ENCODE results near the gene ASB15.

DNA sequence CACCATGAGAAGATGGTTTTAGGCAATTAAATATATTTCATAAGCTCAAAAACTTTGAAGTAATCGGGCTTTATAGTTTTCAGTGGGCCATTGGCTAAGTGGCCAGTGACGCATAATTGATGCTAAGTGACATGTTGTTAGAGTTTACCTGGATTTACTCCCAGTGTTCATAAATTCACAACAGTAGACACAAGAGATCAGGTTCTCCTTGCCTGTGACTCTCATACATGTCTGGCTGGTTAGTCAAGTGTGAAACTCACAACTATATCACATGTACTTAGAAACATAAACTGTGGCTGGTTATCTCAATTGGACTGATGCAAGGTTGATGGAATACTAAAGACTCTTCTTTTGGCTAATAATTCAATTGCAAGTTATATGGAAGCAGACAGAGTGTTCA is 26.2 kb downstream of the ASB15 start:
- TF ChIP-seq POLR2AphosphoS5 (IDR thresholded peaks at IDR 0.05; ENCODE audit: low read depth, low read length) (no peak), TAF1 (IDR thresholded peaks at IDR 0.05; ENCODE audit: borderline replicate concordance, insufficient read depth, low read length) (no peak)
- TF ChIP-seq, protein P1, sequence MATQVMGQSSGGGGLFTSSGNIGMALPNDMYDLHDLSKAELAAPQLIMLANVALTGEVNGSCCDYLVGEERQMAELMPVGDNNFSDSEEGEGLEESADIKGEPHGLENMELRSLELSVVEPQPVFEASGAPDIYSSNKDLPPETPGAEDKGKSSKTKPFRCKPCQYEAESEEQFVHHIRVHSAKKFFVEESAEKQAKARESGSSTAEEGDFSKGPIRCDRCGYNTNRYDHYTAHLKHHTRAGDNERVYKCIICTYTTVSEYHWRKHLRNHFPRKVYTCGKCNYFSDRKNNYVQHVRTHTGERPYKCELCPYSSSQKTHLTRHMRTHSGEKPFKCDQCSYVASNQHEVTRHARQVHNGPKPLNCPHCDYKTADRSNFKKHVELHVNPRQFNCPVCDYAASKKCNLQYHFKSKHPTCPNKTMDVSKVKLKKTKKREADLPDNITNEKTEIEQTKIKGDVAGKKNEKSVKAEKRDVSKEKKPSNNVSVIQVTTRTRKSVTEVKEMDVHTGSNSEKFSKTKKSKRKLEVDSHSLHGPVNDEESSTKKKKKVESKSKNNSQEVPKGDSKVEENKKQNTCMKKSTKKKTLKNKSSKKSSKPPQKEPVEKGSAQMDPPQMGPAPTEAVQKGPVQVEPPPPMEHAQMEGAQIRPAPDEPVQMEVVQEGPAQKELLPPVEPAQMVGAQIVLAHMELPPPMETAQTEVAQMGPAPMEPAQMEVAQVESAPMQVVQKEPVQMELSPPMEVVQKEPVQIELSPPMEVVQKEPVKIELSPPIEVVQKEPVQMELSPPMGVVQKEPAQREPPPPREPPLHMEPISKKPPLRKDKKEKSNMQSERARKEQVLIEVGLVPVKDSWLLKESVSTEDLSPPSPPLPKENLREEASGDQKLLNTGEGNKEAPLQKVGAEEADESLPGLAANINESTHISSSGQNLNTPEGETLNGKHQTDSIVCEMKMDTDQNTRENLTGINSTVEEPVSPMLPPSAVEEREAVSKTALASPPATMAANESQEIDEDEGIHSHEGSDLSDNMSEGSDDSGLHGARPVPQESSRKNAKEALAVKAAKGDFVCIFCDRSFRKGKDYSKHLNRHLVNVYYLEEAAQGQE (IDR thresholded peaks at IDR 0.05; ENCODE audit: insufficient read depth in 1 of 2, low read depth in 2 of 2, low read length in 2 of 2), result no peak

All from PFSK-1 (cell line).